ENCODE data around the gene CYP4F2. TPM values are rescaled to one million over a fixed set of nuclear protein-coding genes. Genes with fewer than 3 reads are reported as not detected.

The CYP4F2 gene
- total and polyA plus RNA-seq, 10 of the 15 experiments (the other 5 are each of a cell fraction or from before 2014, with no cell fraction given): 0.08 to 3.5 (median 0.63) TPM

GRCh38 chr19:15897026-15897737 lies 692 bp downstream of the CYP4F2 start:
- CTCF ChIA-PET: no interaction called here
- no peaks in the 10 kb centered on the region for H3K4me1 ChIP-seq (ENCODE audit: control insufficient read depth, insufficient read depth, low read length)
- H3K4me2 ChIP-seq (ENCODE audit: control insufficient read depth, insufficient read depth): no peak overlapping the region
- DNase-seq (ENCODE audit: low read depth, low spot score): no peak
- no peak overlapping the region for H3K9ac ChIP-seq (ENCODE audit: control insufficient read depth, insufficient read depth, low read length)
- no peak overlapping the region for H2AFZ ChIP-seq (ENCODE audit: control insufficient read depth, low read depth, low read length)
- no peaks in the 10 kb centered on the region for H3K79me2 ChIP-seq (ENCODE audit: control insufficient read depth, insufficient read depth, low read length)
- no peaks in the 10 kb centered on the region for H3K36me3 ChIP-seq (ENCODE audit: control insufficient read depth in 2 of 2, insufficient read depth in 2 of 2, low read length in 1 of 2)
- in situ Hi-C loops (cut with MboI): no loop called here
- WGBS (ENCODE audit: insufficient coverage, insufficient replicate concordance, low lambda C conversion rate, missing lambda C conversion rate): 46% methylated on average over 16 of the region's 16 CpGs
- no peak overlapping the region for H3K4me3 ChIP-seq
- BruUV-seq (replicated peaks): no TSS peak
- no peak for ATAC-seq
- no peak for FAIRE-seq
- intact Hi-C loops (cut with micrococcal nuclease; ENCODE audit: unreplicated experiment): no loop called here
- SMC1A ChIA-PET (ENCODE audit: uncharacterized antibody, unreplicated experiment): no interaction called here
- H3K27ac ChIP-seq (ENCODE audit: control insufficient read depth, insufficient read depth): no peak overlapping the region
- POLR2A ChIA-PET: no interaction called here
- peaks cover 0 to 3% of the 10 kb centered on the region in 2 experiments; a peak in 1 of 4 replicates for H3K27me3 ChIP-seq (replicated peaks in 1 of 2; ENCODE audit: control insufficient read depth in 2 of 2, insufficient read depth in 2 of 2, low read length in 1 of 2)
- no peaks in the 10 kb centered on the region for H4K20me1 ChIP-seq (ENCODE audit: control insufficient read depth, insufficient read depth)
- no peaks in the 10 kb centered on the region; the same call in 2 of the 3 replicates for H3K9me3 ChIP-seq (replicated peaks; ENCODE audit: control insufficient read depth, insufficient read depth, low read length)
- RAD21 ChIA-PET (ENCODE audit: unreplicated experiment): no interaction called here
- TF ChIP-seq FOXM1 (IDR thresholded peaks at IDR 0.05; ENCODE audit: low read depth, low read length) (no peak), SKIL (IDR thresholded peaks at IDR 0.05; ENCODE audit: low read depth, poor library complexity, severe bottlenecking) (no peak), USF2 (IDR thresholded peaks at IDR 0.05; ENCODE audit: borderline replicate concordance, low read depth, low read length) (no peak), SREBF2 (IDR thresholded peaks at IDR 0.05; ENCODE audit: low read length) (no peak), POLR2AphosphoS2 (IDR thresholded peaks at IDR 0.05; ENCODE audit: low read depth, low read length) (no peak), IKZF2 (IDR thresholded peaks at IDR 0.05) (no peak), NR2C2 (IDR thresholded peaks at IDR 0.05; ENCODE audit: borderline replicate concordance, control insufficient read depth, insufficient read length, low read depth) (no peak), SREBF1 (IDR thresholded peaks at IDR 0.05; ENCODE audit: low read length) (no peak), ATF7 (IDR thresholded peaks at IDR 0.05; ENCODE audit: low read depth) (no peak), SUPT20H (IDR thresholded peaks at IDR 0.05; ENCODE audit: borderline replicate concordance, control insufficient read depth, low read depth, low read length) (no peak), JUND (IDR thresholded peaks at IDR 0.05; ENCODE audit: low read depth, low read length) (no peak), GATAD2B (conservative IDR thresholded peaks at IDR 0.05; ENCODE audit: low read depth) (no peak), CHD2 (IDR thresholded peaks at IDR 0.05; ENCODE audit: borderline replicate concordance, low read depth, low read length) (no peak)
- TF ChIP-seq, protein P1, sequence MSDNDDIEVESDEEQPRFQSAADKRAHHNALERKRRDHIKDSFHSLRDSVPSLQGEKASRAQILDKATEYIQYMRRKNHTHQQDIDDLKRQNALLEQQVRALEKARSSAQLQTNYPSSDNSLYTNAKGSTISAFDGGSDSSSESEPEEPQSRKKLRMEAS (IDR thresholded peaks at IDR 0.05; ENCODE audit: low read depth, low read length): no peak
- TF ChIP-seq, protein P2, sequence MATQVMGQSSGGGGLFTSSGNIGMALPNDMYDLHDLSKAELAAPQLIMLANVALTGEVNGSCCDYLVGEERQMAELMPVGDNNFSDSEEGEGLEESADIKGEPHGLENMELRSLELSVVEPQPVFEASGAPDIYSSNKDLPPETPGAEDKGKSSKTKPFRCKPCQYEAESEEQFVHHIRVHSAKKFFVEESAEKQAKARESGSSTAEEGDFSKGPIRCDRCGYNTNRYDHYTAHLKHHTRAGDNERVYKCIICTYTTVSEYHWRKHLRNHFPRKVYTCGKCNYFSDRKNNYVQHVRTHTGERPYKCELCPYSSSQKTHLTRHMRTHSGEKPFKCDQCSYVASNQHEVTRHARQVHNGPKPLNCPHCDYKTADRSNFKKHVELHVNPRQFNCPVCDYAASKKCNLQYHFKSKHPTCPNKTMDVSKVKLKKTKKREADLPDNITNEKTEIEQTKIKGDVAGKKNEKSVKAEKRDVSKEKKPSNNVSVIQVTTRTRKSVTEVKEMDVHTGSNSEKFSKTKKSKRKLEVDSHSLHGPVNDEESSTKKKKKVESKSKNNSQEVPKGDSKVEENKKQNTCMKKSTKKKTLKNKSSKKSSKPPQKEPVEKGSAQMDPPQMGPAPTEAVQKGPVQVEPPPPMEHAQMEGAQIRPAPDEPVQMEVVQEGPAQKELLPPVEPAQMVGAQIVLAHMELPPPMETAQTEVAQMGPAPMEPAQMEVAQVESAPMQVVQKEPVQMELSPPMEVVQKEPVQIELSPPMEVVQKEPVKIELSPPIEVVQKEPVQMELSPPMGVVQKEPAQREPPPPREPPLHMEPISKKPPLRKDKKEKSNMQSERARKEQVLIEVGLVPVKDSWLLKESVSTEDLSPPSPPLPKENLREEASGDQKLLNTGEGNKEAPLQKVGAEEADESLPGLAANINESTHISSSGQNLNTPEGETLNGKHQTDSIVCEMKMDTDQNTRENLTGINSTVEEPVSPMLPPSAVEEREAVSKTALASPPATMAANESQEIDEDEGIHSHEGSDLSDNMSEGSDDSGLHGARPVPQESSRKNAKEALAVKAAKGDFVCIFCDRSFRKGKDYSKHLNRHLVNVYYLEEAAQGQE (IDR thresholded peaks at IDR 0.05; ENCODE audit: low read depth, low read length): no peak

Data from GM12878 (cell line).